Karpas-422 (cell line): ENCODE results near the gene NMT1. TPM values are rescaled to one million over a fixed set of nuclear protein-coding genes. Genes with fewer than 3 reads are reported as not detected.

ENCODE experiments used
- DNase-seq: peaks from one replicate; pipeline ENCODE4 v3.0.0-alpha.2; 2015
- H2AFZ ChIP-seq: fragments of 200-600 bp; sonication (generic); 2 replicates; pipeline ENCODE4 v1.6.1; 2014; ENCODE audit warnings: antibody characterized with exemption, low read length, mixed read lengths
- H3K27ac ChIP-seq: fragments of 200-600 bp; sonication (generic); 2 replicates; pipeline ENCODE4 v1.5.1; 2014; ENCODE audit warnings: mild to moderate bottlenecking, low read length, moderate library complexity
- H3K27me3 ChIP-seq: fragments of 200-600 bp; sonication (generic); 2 replicates; pipeline ENCODE4 v1.6.1; 2014; ENCODE audit warnings: low read length, mixed read lengths
- H3K36me3 ChIP-seq: fragments of 200-600 bp; sonication (generic); 2 replicates; pipeline ENCODE4 v1.6.1; 2014; ENCODE audit warnings: low read length, mixed read lengths; ENCODE audit not compliant: insufficient read depth
- H3K4me1 ChIP-seq: fragments of 200-600 bp; sonication (generic); 2 replicates; pipeline ENCODE4 v1.6.1; 2014; ENCODE audit warnings: mild to moderate bottlenecking, low read length, mixed read lengths
- H3K4me2 ChIP-seq: fragments of 200-600 bp; sonication (generic); 2 replicates; pipeline ENCODE4 v1.6.1; 2014; ENCODE audit warnings: low read length, low read depth, mild to moderate bottlenecking; ENCODE audit not compliant: poor library complexity, severe bottlenecking
- H3K4me3 ChIP-seq: fragments of 200-600 bp; sonication (generic); 2 replicates; pipeline ENCODE4 v1.5.1; 2014; ENCODE audit warnings: mild to moderate bottlenecking, antibody characterized with exemption, low read length, mixed read lengths
- H3K79me2 ChIP-seq: fragments of 200-600 bp; sonication (generic); 2 replicates; pipeline ENCODE4 v1.6.1; 2014; ENCODE audit warnings: mild to moderate bottlenecking, low read length, mixed read lengths
- H3K9ac ChIP-seq: fragments of 200-600 bp; sonication (generic); 2 replicates; pipeline ENCODE4 v1.6.0; 2014; ENCODE audit warnings: low read length
- H3K9me2 ChIP-seq: fragments of 200-600 bp; sonication (generic), shearing (Covaris generic); replicated peaks from 2 replicates; pipeline ENCODE4 v1.6.0; 2014; ENCODE audit warnings: mild to moderate bottlenecking, low read length, moderate library complexity; ENCODE audit not compliant: insufficient read depth
- H3K9me3 ChIP-seq: fragments of 300-700, 200-600 bp; sonication (generic); 2 replicates; pipeline ENCODE4 v1.6.1; 2014; ENCODE audit warnings: low read length, mixed read lengths
- H4K20me1 ChIP-seq: fragments of 200-600 bp; sonication (generic); 2 replicates; pipeline ENCODE4 v1.6.1; 2014; ENCODE audit warnings: mild to moderate bottlenecking, antibody characterized with exemption, low read length, low read depth; ENCODE audit not compliant: insufficient read depth
- total RNA-seq: library from RNA; depleted of rRNA; stranded (reverse); fragments of >200 nt; shearing (Covaris generic); gene quantifications from 2 replicates; pipeline ENCODE4 v1.2.3, GENCODE V29; 2014; ENCODE audit warnings: low replicate concordance

Gene NMT1
- total RNA-seq, 1 experiment from 2014 or later: 48.5 TPM

- Histone ChIP-seq H3K4me2 (no peak overlapping the region), H3K79me2 (no peaks in the 10 kb centered on the region), H3K9me2 (no peaks in the 10 kb centered on the region), H2AFZ (no peak overlapping the region), H3K36me3 (no peaks in the 10 kb centered on the region), H3K27me3 (no peaks in the 10 kb centered on the region), H3K4me3 (no peak overlapping the region), H3K9ac (no peak overlapping the region), H3K9me3 (no peaks in the 10 kb centered on the region), H3K4me1 (peaks cover 12% of the 10 kb centered on the region), H4K20me1 (no peaks in the 10 kb centered on the region), H3K27ac (no peak overlapping the region)
- DNase-seq: no peak
Measured at GRCh38 chr17:45139533-45139920, 78.4 kb downstream of the NMT1 start.

GRCh38 chr17:45143094-45143670, 82.1 kb downstream of the NMT1 start:
- Histone ChIP-seq H3K9me3 (no peaks in the 10 kb centered on the region), H2AFZ (no peak overlapping the region), H3K4me3 (no peak overlapping the region), H3K36me3 (no peaks in the 10 kb centered on the region), H3K27me3 (no peaks in the 10 kb centered on the region), H3K79me2 (no peaks in the 10 kb centered on the region), H3K9me2 (no peaks in the 10 kb centered on the region), H3K4me2 (no peak overlapping the region), H3K4me1 (peaks cover 13% of the 10 kb centered on the region), H3K9ac (no peak overlapping the region), H3K27ac (no peak overlapping the region), H4K20me1 (no peaks in the 10 kb centered on the region)
- DNase-seq: no peak

GRCh38 chr17:45143767-45144198, 82.7 kb downstream of the NMT1 start:
- Histone ChIP-seq H3K27me3 (no peaks in the 10 kb centered on the region), H3K9me2 (no peaks in the 10 kb centered on the region), H3K36me3 (no peaks in the 10 kb centered on the region), H3K27ac (no peak overlapping the region), H3K9me3 (no peaks in the 10 kb centered on the region), H3K9ac (no peak overlapping the region), H3K4me2 (no peak overlapping the region), H3K4me1 (peaks cover 16% of the 10 kb centered on the region), H3K4me3 (no peak overlapping the region), H4K20me1 (peaks cover 2% of the 10 kb centered on the region; the same call in 1 of the 2 replicates), H3K79me2 (no peaks in the 10 kb centered on the region), H2AFZ (no peak overlapping the region)
- no peak for DNase-seq

- Histone ChIP-seq H2AFZ (no peak overlapping the region), H3K4me2 (no peak overlapping the region), H3K27me3 (no peaks in the 10 kb centered on the region), H3K27ac (no peak overlapping the region), H3K9me3 (no peaks in the 10 kb centered on the region), H4K20me1 (peaks cover 7% of the 10 kb centered on the region; the same call in 1 of the 2 replicates), H3K9ac (no peak overlapping the region), H3K4me1 (peaks cover 23% of the 10 kb centered on the region), H3K36me3 (no peaks in the 10 kb centered on the region), H3K79me2 (no peaks in the 10 kb centered on the region), H3K4me3 (no peak overlapping the region), H3K9me2 (no peaks in the 10 kb centered on the region)
- DNase-seq: no peak
Measured at GRCh38 chr17:45144199-45145034, 83.3 kb downstream of the NMT1 start.

- Histone ChIP-seq H3K4me3 (no peak overlapping the region), H3K36me3 (no peaks in the 10 kb centered on the region), H3K27me3 (no peaks in the 10 kb centered on the region), H3K4me2 (no peak overlapping the region), H3K9me2 (no peaks in the 10 kb centered on the region), H3K79me2 (no peaks in the 10 kb centered on the region), H3K4me1 (peaks cover 29% of the 10 kb centered on the region), H3K9ac (no peak overlapping the region), H3K27ac (no peak overlapping the region), H2AFZ (no peak overlapping the region), H4K20me1 (peaks cover 11% of the 10 kb centered on the region; the same call in 1 of the 2 replicates), H3K9me3 (no peaks in the 10 kb centered on the region)
- no peak for DNase-seq
Measured at GRCh38 chr17:45145035-45145389, 83.9 kb downstream of the NMT1 start.

GRCh38 chr17:45146166-45146565, 85.0 kb downstream of the NMT1 start:
- Histone ChIP-seq H3K4me1 (peaks cover 37% of the 10 kb centered on the region), H4K20me1 (peaks cover 21% of the 10 kb centered on the region; the same call in 1 of the 2 replicates), H3K27ac (no peak overlapping the region), H3K9me3 (no peaks in the 10 kb centered on the region), H2AFZ (no peak overlapping the region), H3K9me2 (no peaks in the 10 kb centered on the region), H3K4me2 (peak overlapping the region; percentile 92), H3K36me3 (no peaks in the 10 kb centered on the region), H3K79me2 (no peaks in the 10 kb centered on the region), H3K4me3 (no peak overlapping the region), H3K27me3 (no peaks in the 10 kb centered on the region), H3K9ac (no peak overlapping the region)
- DNase-seq: no peak

- Histone ChIP-seq H3K9me2 (no peaks in the 10 kb centered on the region), H3K36me3 (no peaks in the 10 kb centered on the region), H3K27ac (no peak overlapping the region), H3K4me1 (peaks cover 40% of the 10 kb centered on the region), H3K4me2 (peak overlapping the region; percentile 92), H4K20me1 (peaks cover 25% of the 10 kb centered on the region; the same call in 1 of the 2 replicates), H3K9me3 (no peaks in the 10 kb centered on the region), H3K4me3 (peak overlapping the region; percentile 75), H3K27me3 (no peaks in the 10 kb centered on the region), H3K9ac (peak overlapping the region; percentile 81), H3K79me2 (no peaks in the 10 kb centered on the region), H2AFZ (no peak overlapping the region)
- no peak for DNase-seq
Measured at GRCh38 chr17:45146592-45146889, 85.4 kb downstream of the NMT1 start.

GRCh38 chr17:45146890-45147580, 85.9 kb downstream of the NMT1 start:
- Histone ChIP-seq H3K4me1 (peaks cover 42% of the 10 kb centered on the region), H3K27ac (peak overlapping the region; percentile 93), H3K9me2 (no peaks in the 10 kb centered on the region), H3K27me3 (no peaks in the 10 kb centered on the region), H3K9ac (peak overlapping the region; percentile 81), H4K20me1 (peaks cover 28% of the 10 kb centered on the region; the same call in 1 of the 2 replicates), H2AFZ (peak overlapping the region; percentile 79; the same call in 1 of the 2 replicates), H3K4me2 (peak overlapping the region; percentile 92), H3K79me2 (no peaks in the 10 kb centered on the region), H3K4me3 (peak overlapping the region; percentile 75), H3K9me3 (no peaks in the 10 kb centered on the region), H3K36me3 (no peaks in the 10 kb centered on the region)
- peak; percentile 87 for DNase-seq
